GM19025 (cell line): ENCODE data around the gene RPL4.
A peak's percentile ranks its signal among the peaks of the same experiment; 100 is the strongest.
"Not testable (repeated sequence)": the region's sequence is repeated elsewhere in the genome, so short reads cannot be mapped to it uniquely, and the experiment has no call there.

Experiments used
- ATAC-seq: cut with Tn5 transposase; IDR thresholded peaks from one replicate; pipeline ENCODE4 v1.9.1; 2021; ENCODE audit warnings: mild to moderate bottlenecking, low read depth, moderate library complexity; ENCODE audit not compliant: unreplicated experiment

Gene RPL4

GRCh38 chr15:66494262-66494661, 10.4 kb downstream of the RPL4 start:
- no peak for ATAC-seq

- no peak for ATAC-seq
Observed at GRCh38 chr15:66491846-66492245, 12.8 kb downstream of the RPL4 start.

GRCh38 chr15:66489179-66489791, 15.4 kb downstream of the RPL4 start:
- no peak for ATAC-seq

GRCh38 chr15:66488525-66488924, 16.1 kb downstream of the RPL4 start:
- no peak for ATAC-seq

GRCh38 chr15:66486887-66487286, 17.8 kb downstream of the RPL4 start:
- no peak for ATAC-seq

- ATAC-seq: no peak
Observed at GRCh38 chr15:66484539-66485112, 20.0 kb downstream of the RPL4 start.

- ATAC-seq: no peak
Observed at GRCh38 chr15:66483131-66483566, 21.5 kb downstream of the RPL4 start.

GRCh38 chr15:66482539-66482938, 22.1 kb downstream of the RPL4 start:
- ATAC-seq: no peak

GRCh38 chr15:66481107-66481856, 23.4 kb downstream of the RPL4 start:
- ATAC-seq: no peak

GRCh38 chr15:66480267-66480666, 24.4 kb downstream of the RPL4 start:
- no peak for ATAC-seq

GRCh38 chr15:66477011-66477410, 27.6 kb downstream of the RPL4 start:
- ATAC-seq: no peak

GRCh38 chr15:66476535-66476934, 28.1 kb downstream of the RPL4 start:
- no peak for ATAC-seq

GRCh38 chr15:66474963-66475362, 29.7 kb downstream of the RPL4 start:
- no peak for ATAC-seq

GRCh38 chr15:66474135-66474534, 30.5 kb downstream of the RPL4 start:
- no peak for ATAC-seq

GRCh38 chr15:66472176-66472999, 32.3 kb downstream of the RPL4 start:
- ATAC-seq: peak; percentile 87

GRCh38 chr15:66470825-66471224, 33.8 kb downstream of the RPL4 start:
- not testable (repeated sequence) for ATAC-seq

GRCh38 chr15:66467162-66468040, 37.3 kb downstream of the RPL4 start:
- ATAC-seq: not testable (repeated sequence)

- ATAC-seq: not testable (repeated sequence)
Observed at GRCh38 chr15:66465294-66465693, 39.4 kb downstream of the RPL4 start.

- no peak for ATAC-seq
Observed at GRCh38 chr15:66462627-66463026, 42.0 kb downstream of the RPL4 start.

- ATAC-seq: no peak
Observed at GRCh38 chr15:66461917-66462316, 42.7 kb downstream of the RPL4 start.
